Measurements from ENCODE around the gene SCN3B.

DNA sequence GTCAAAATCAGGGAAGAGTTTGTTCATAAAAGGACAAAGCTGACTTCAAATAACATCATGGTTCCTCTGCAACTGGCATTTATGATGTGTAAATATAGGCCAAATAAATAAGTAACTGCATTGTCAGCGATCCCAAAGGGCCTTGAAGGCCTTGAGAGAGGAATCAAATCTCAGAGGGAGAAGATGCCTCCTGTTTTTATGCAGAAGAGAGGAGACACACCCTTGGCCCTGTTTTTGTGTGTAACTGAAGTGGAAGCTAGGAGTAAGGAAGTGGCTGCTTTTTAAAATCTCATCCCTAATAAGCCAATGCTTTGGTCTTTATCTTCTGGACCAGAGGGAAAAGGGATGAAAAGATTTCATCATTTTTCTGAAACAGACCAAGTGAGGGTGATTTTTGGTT is 15.7 kb upstream of the SCN3B start:
- no peak for TF ChIP-seq POLR2A (IDR thresholded peaks at IDR 0.05; ENCODE audit: low read depth, low read length)
- no peak for TF ChIP-seq POLR2AphosphoS5 (IDR thresholded peaks at IDR 0.05; ENCODE audit: low read depth, low read length)
